Trophoblast cell (in vitro differentiated cells and primary cell): ENCODE measurements around the gene APOB.

ENCODE experiments used
- DNase-seq, 2 donors: peaks; one replicate each; pipeline ENCODE4 v3.0.0-alpha.2; 2016
- H2AFZ ChIP-seq: 2 replicates; pipeline ENCODE4 v1.6.1; 2013; ENCODE audit warnings: low read length, moderate library complexity, mild to moderate bottlenecking; ENCODE audit not compliant: insufficient read depth, poor library complexity
- H2AK5ac ChIP-seq: 2 replicates; pipeline ENCODE4 v1.6.1; 2013; ENCODE audit warnings: mild to moderate bottlenecking, low read length
- H2BK120ac ChIP-seq: 2 replicates; pipeline ENCODE4 v1.6.1; 2013; ENCODE audit warnings: low read length, mild to moderate bottlenecking, moderate library complexity; ENCODE audit not compliant: insufficient read depth, poor library complexity
- H2BK12ac ChIP-seq: 2 replicates; pipeline ENCODE4 v1.6.1; 2013; ENCODE audit warnings: mild to moderate bottlenecking, low read length, moderate library complexity
- H2BK5ac ChIP-seq: 2 replicates; pipeline ENCODE4 v1.6.1; 2013; ENCODE audit warnings: low read length, low read depth, moderate library complexity, mild to moderate bottlenecking; ENCODE audit not compliant: poor library complexity
- H3K14ac ChIP-seq: 2 replicates; pipeline ENCODE4 v1.6.1; 2013; ENCODE audit warnings: mild to moderate bottlenecking, low read length
- H3K18ac ChIP-seq: 2 replicates; pipeline ENCODE4 v1.6.1; 2013; ENCODE audit warnings: mild to moderate bottlenecking, low read length
- H3K23ac ChIP-seq: 2 replicates; pipeline ENCODE4 v1.6.1; 2013; ENCODE audit warnings: low read length
- H3K27ac ChIP-seq: 2 replicates; pipeline ENCODE4 v1.5.1; 2013; ENCODE audit warnings: low read depth, mild to moderate bottlenecking, inconsistent platforms, low read length, moderate library complexity
- H3K27me3 ChIP-seq: 2 replicates; pipeline ENCODE4 v1.6.1; 2013; ENCODE audit warnings: inconsistent platforms, mild to moderate bottlenecking, low read length, moderate library complexity; ENCODE audit not compliant: insufficient read depth
- H3K36me3 ChIP-seq, 2 experiments: 1 replicate in 1 of 2; 2 replicates in 1 of 2; pipeline ENCODE4 v1.6.1; 2013; ENCODE audit warnings: low read length in 2 of 2, mild to moderate bottlenecking in 2 of 2, moderate library complexity in 1 of 2; ENCODE audit not compliant: insufficient read depth in 2 of 2, control insufficient read depth in 1 of 2
- H3K4ac ChIP-seq: 2 replicates; pipeline ENCODE4 v1.6.1; 2013; ENCODE audit warnings: low read depth, mild to moderate bottlenecking, low read length, moderate library complexity
- H3K4me1 ChIP-seq, 2 experiments: 1 replicate in 1 of 2; 2 replicates in 1 of 2; pipeline ENCODE4 v1.6.1; 2013; ENCODE audit warnings: low read length in 2 of 2, mild to moderate bottlenecking in 2 of 2, moderate library complexity in 1 of 2; ENCODE audit not compliant: insufficient read depth in 2 of 2, control insufficient read depth in 1 of 2
- H3K4me2 ChIP-seq: 2 replicates; pipeline ENCODE4 v1.6.1; 2013; ENCODE audit warnings: inconsistent platforms, mild to moderate bottlenecking, low read length, moderate library complexity
- H3K4me3 ChIP-seq: 2 replicates; pipeline ENCODE4 v1.5.1; 2013; ENCODE audit warnings: mild to moderate bottlenecking, low read depth, low read length, inconsistent platforms
- H3K79me1 ChIP-seq: one replicate; pipeline ENCODE4 v1.6.1; 2013; ENCODE audit warnings: low read length
- H3K79me2 ChIP-seq: 2 replicates; pipeline ENCODE4 v1.6.1; 2013; ENCODE audit warnings: low read length, mild to moderate bottlenecking; ENCODE audit not compliant: control insufficient read depth, insufficient read depth, poor library complexity
- H3K9ac ChIP-seq: 2 replicates; pipeline ENCODE4 v1.6.1; 2013; ENCODE audit warnings: mild to moderate bottlenecking, low read length
- H3K9me3 ChIP-seq: 2 replicates; pipeline ENCODE4 v1.6.1; 2013; ENCODE audit warnings: low read depth, mild to moderate bottlenecking, control low read depth, inconsistent platforms, low read length; ENCODE audit not compliant: insufficient read depth
- H4K12ac ChIP-seq: 2 replicates; pipeline ENCODE4 v1.6.1; 2013; ENCODE audit warnings: low read depth, mild to moderate bottlenecking, low read length, moderate library complexity
- H4K8ac ChIP-seq: 2 replicates; pipeline ENCODE4 v1.6.1; 2013; ENCODE audit warnings: low read depth, mild to moderate bottlenecking, low read length, moderate library complexity
- H4K91ac ChIP-seq: one replicate; pipeline ENCODE4 v1.6.1; 2013; ENCODE audit warnings: low read depth, mild to moderate bottlenecking, low read length, moderate library complexity
- WGBS: extraction: QIAGEN DNeasy Blood & Tissue Kit; methylation state at CpG from one replicate; pipeline ENCODE4 v1.1.7; 2013; ENCODE audit warnings: missing lambda C conversion rate; ENCODE audit not compliant: insufficient read length, insufficient coverage; ENCODE audit errors: extremely low coverage; 5-methylcytosine and 5-hydroxymethylcytosine counted together

APOB gene

GRCh38 chr2:21040468-21041377 lies 3.1 kb downstream of the APOB start:
- no peaks in the 10 kb centered on the region for H3K9me3 ChIP-seq
- no peak overlapping the region for H3K4me3 ChIP-seq
- no peaks in the 10 kb centered on the region for H3K79me1 ChIP-seq
- H3K4me2 ChIP-seq = no peak overlapping the region
- no peaks in the 10 kb centered on the region for H3K36me3 ChIP-seq
- H3K18ac ChIP-seq = no peak overlapping the region
- H2AFZ ChIP-seq = no peak overlapping the region
- no peak overlapping the region for H2AK5ac ChIP-seq
- H3K14ac ChIP-seq = no peak overlapping the region
- H3K27me3 ChIP-seq = peaks cover 7% of the 10 kb centered on the region
- no CpG with 5 or more reads among the region's 14 CpGs for WGBS
- no peak overlapping the region for H2BK5ac ChIP-seq
- no peak overlapping the region for H4K8ac ChIP-seq
- no peak overlapping the region for H4K12ac ChIP-seq
- H3K4me1 ChIP-seq = peaks cover 6 to 7% of the 10 kb centered on the region in 2 experiments
- H2BK120ac ChIP-seq = no peak overlapping the region
- DNase-seq = no peak
- H3K4ac ChIP-seq = no peak overlapping the region
- no peaks in the 10 kb centered on the region for H3K79me2 ChIP-seq
- no peak overlapping the region for H3K23ac ChIP-seq
- H3K9ac ChIP-seq = no peak overlapping the region
- no peak overlapping the region for H3K27ac ChIP-seq
- H4K91ac ChIP-seq = no peak overlapping the region
- H2BK12ac ChIP-seq = no peak overlapping the region

GRCh38 chr2:21039979-21040467 lies 3.9 kb downstream of the APOB start:
- DNase-seq = no peak
- WGBS = no CpG with 5 or more reads among the region's 10 CpGs
- H3K79me1 ChIP-seq = no peaks in the 10 kb centered on the region

GRCh38 chr2:21039080-21039556 lies 4.8 kb downstream of the APOB start:
- Histone ChIP-seq H3K14ac (no peak overlapping the region), H3K4ac (no peak overlapping the region), H2AFZ (no peak overlapping the region), H2BK12ac (no peak overlapping the region), H2BK120ac (no peak overlapping the region), H3K9me3 (no peaks in the 10 kb centered on the region), H3K18ac (no peak overlapping the region), H4K8ac (no peak overlapping the region), H3K9ac (no peak overlapping the region), H3K79me2 (no peaks in the 10 kb centered on the region), H3K23ac (no peak overlapping the region), H3K4me3 (no peak overlapping the region), H3K36me3 (no peaks in the 10 kb centered on the region), H4K91ac (no peak overlapping the region), H2BK5ac (no peak overlapping the region), H3K4me1 (peaks cover 6 to 7% of the 10 kb centered on the region in 2 experiments), H3K27me3 (peaks cover 3% of the 10 kb centered on the region), H3K4me2 (no peak overlapping the region), H4K12ac (no peak overlapping the region), H2AK5ac (no peak overlapping the region), H3K27ac (no peak overlapping the region), H3K79me1 (no peaks in the 10 kb centered on the region)
- WGBS = no CpG with 5 or more reads among the region's 4 CpGs
- no peak for DNase-seq

More at GRCh38 chr2:21039979-21040467, 3.9 kb downstream of the APOB start:
- Histone ChIP-seq H3K79me2 (no peaks in the 10 kb centered on the region), H3K36me3 (no peaks in the 10 kb centered on the region), H3K4me1 (peaks cover 6 to 7% of the 10 kb centered on the region in 2 experiments), H3K27me3 (peaks cover 7% of the 10 kb centered on the region), H2BK12ac (no peak overlapping the region), H4K91ac (no peak overlapping the region), H3K4ac (no peak overlapping the region), H3K9ac (no peak overlapping the region), H2AK5ac (no peak overlapping the region), H3K23ac (no peak overlapping the region), H4K12ac (no peak overlapping the region), H3K4me2 (no peak overlapping the region), H2BK5ac (no peak overlapping the region), H3K4me3 (no peak overlapping the region), H3K18ac (no peak overlapping the region), H4K8ac (no peak overlapping the region), H3K27ac (no peak overlapping the region), H2BK120ac (no peak overlapping the region), H3K9me3 (no peaks in the 10 kb centered on the region), H2AFZ (no peak overlapping the region), H3K14ac (no peak overlapping the region)

- Histone ChIP-seq H3K4ac (no peak overlapping the region), H3K79me1 (no peaks in the 10 kb centered on the region), H3K9me3 (no peaks in the 10 kb centered on the region), H3K18ac (no peak overlapping the region), H3K9ac (no peak overlapping the region), H3K4me1 (peaks cover 4 to 5% of the 10 kb centered on the region in 2 experiments), H3K36me3 (no peaks in the 10 kb centered on the region), H3K27ac (no peak overlapping the region), H3K4me2 (no peak overlapping the region), H3K79me2 (no peaks in the 10 kb centered on the region), H2BK5ac (no peak overlapping the region), H4K91ac (no peak overlapping the region), H3K23ac (no peak overlapping the region), H3K14ac (no peak overlapping the region), H3K4me3 (no peak overlapping the region), H2BK12ac (no peak overlapping the region), H2AFZ (no peak overlapping the region), H4K8ac (no peak overlapping the region), H2AK5ac (no peak overlapping the region), H3K27me3 (no peaks in the 10 kb centered on the region), H4K12ac (no peak overlapping the region), H2BK120ac (no peak overlapping the region)
- WGBS = no CpG with 5 or more reads among the region's 4 CpGs
- no peak for DNase-seq
Observed at GRCh38 chr2:21038403-21039073, 5.3 kb downstream of the APOB start.
